Measurements from ENCODE around the gene NR2C1.

DNA sequence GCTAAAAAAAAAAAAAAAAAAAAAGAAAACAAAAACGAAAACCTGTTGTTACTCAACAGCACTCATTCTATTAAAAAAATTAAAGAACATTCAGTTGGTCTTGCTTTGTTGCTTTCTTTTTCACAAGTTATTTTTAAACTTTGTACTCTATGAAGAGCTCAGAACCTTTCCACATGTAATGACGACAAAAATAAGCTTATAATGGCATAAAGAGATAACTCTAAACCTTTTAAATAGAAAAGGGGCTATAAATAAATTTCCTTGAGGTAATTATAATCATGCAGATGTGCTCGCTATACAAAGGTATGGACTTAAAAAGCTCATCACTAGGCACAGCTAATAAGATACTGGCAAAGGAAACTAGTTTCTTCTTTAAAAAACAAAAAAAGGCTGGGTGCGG lies 13.4 kb downstream of the NR2C1 start:
- TF ChIP-seq CTCF (IDR thresholded peaks at IDR 0.05; ENCODE audit: insufficient read depth, low read length, poor library complexity, severe bottlenecking) (no peak), EZH2phosphoT487 (conservative IDR thresholded peaks at IDR 0.05; ENCODE audit: low read length) (no peak)
